ENCODE data around the gene EXOC6B.
"Not testable (repeated sequence)": the region's sequence is repeated elsewhere in the genome, so short reads cannot be mapped to it uniquely, and the experiment has no call there.

Gene EXOC6B

DNA sequence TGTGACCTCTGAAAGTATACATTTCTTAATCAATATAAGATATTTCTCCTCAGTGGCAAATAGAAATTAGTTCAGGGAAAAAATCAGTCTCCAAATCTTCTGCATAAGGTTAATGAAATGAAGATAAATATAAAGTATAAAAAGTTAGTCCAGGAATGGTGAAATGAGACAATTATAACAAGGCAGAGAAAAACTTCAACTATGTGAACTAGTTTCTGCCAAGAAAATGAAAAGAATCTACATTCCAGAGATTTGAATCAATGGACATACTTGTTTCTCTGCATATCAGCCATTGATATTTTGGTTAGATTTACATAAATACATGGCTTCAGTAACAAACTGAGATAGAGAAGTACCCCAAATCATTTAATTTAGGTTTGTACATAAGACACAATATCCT lies 249.0 kb downstream of the EXOC6B start:
- H3K4me1 ChIP-seq (ENCODE audit: control insufficient read depth, insufficient read depth, low read length, unreplicated experiment) = peaks cover 14% of the 10 kb centered on the region
- no peaks in the 10 kb centered on the region for H3K36me3 ChIP-seq (ENCODE audit: insufficient read depth, low read length)
- H3K27ac ChIP-seq (ENCODE audit: low read depth, low read length) = peak overlapping the region; percentile 74
- no peak overlapping the region for H3K4me3 ChIP-seq (ENCODE audit: low read depth, low read length)
- no peaks in the 10 kb centered on the region for H3K27me3 ChIP-seq (ENCODE audit: insufficient read depth, low read length)
- H2AFZ ChIP-seq (ENCODE audit: low read length, unreplicated experiment) = no peak overlapping the region
- no peaks in the 10 kb centered on the region for H3K79me2 ChIP-seq (ENCODE audit: control insufficient read depth, insufficient read depth, low read length, unreplicated experiment)

DNA sequence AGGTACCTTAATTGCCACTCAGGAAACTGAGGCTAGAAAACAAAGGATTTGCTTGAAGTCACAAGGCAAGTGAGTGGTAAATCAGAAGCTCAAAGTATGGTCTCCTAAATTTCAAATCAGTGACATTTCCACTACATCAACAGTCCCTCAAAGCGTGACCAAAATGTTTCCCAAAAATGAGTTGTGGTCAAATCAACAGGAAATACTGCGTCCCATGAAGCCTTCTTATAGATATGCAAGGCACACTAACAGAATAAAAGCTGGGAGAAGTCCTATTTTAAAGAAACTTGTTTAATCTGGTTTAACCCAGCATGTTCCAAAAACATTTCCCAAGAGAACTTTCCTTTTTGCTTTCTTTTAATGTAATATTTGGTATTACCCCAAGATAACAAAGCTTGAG lies 249.4 kb downstream of the EXOC6B start:
- Histone ChIP-seq H3K36me3 (ENCODE audit: insufficient read depth, low read length) (no peaks in the 10 kb centered on the region), H3K27ac (ENCODE audit: low read depth, low read length) (peak overlapping the region; percentile 74), H2AFZ (ENCODE audit: low read length, unreplicated experiment) (no peak overlapping the region)

DNA sequence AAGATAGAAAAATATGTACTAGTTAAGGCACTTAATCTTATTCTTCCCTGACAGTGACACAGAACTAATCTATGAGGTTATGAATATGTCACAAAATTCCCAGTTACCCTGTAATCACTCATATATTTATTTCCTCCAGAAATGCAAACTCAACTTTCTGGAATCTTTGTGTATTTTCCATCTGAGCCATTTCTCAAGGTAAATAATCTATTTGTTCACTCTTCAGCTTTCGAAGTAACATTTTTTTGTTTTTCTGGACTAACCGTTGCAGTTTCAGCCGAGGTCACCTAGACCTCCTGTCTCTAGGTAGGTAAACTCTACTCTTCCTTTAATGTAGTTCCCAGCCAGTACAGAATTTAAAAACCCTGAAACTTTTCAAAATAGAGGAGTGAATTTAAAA lies 250.9 kb downstream of the EXOC6B start:
- Histone ChIP-seq H3K4me1 (ENCODE audit: control insufficient read depth, insufficient read depth, low read length, unreplicated experiment) (peaks cover 26% of the 10 kb centered on the region), H3K36me3 (ENCODE audit: insufficient read depth, low read length) (no peaks in the 10 kb centered on the region), H3K79me2 (ENCODE audit: control insufficient read depth, insufficient read depth, low read length, unreplicated experiment) (no peaks in the 10 kb centered on the region), H3K27ac (ENCODE audit: low read depth, low read length) (no peak overlapping the region), H2AFZ (ENCODE audit: low read length, unreplicated experiment) (no peak overlapping the region), H3K4me3 (ENCODE audit: low read depth, low read length) (no peak overlapping the region), H3K27me3 (ENCODE audit: insufficient read depth, low read length) (no peaks in the 10 kb centered on the region)

More for the DNA sequence above, 249.4 kb downstream of the EXOC6B start:
- H3K4me1 ChIP-seq (ENCODE audit: control insufficient read depth, insufficient read depth, low read length, unreplicated experiment) = peaks cover 14% of the 10 kb centered on the region
- no peaks in the 10 kb centered on the region for H3K27me3 ChIP-seq (ENCODE audit: insufficient read depth, low read length)
- no peaks in the 10 kb centered on the region for H3K79me2 ChIP-seq (ENCODE audit: control insufficient read depth, insufficient read depth, low read length, unreplicated experiment)
- H3K4me3 ChIP-seq (ENCODE audit: low read depth, low read length) = 0 out of 2 replicates have a peak overlapping the region, but pooled peaks have one; percentile 33

DNA sequence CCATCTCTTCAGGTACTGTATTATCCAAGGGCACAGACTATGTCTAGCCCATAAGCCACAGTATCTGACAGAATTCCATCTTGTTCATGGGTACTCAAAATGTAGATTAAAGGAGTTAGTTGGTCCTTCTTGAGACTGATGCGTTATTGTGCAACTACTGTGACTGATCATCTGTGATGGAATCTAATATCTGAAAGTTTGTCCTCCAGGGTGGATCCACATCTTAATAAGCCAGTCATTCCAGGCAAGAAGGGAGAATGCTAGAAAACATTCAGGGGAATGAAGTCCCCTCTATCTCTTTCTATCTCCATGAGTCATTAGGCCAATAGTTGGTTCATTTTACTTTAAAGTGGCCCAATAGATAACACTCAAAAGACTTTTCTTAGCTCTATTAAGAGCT lies 252.6 kb downstream of the EXOC6B start:
- Histone ChIP-seq H3K79me2 (ENCODE audit: control insufficient read depth, insufficient read depth, low read length, unreplicated experiment) (no peaks in the 10 kb centered on the region), H3K4me3 (ENCODE audit: low read depth, low read length) (no peak overlapping the region), H2AFZ (ENCODE audit: low read length, unreplicated experiment) (no peak overlapping the region), H3K27ac (ENCODE audit: low read depth, low read length) (peak overlapping the region; percentile 44), H3K36me3 (ENCODE audit: insufficient read depth, low read length) (no peaks in the 10 kb centered on the region), H3K4me1 (ENCODE audit: control insufficient read depth, insufficient read depth, low read length, unreplicated experiment) (peaks cover 29% of the 10 kb centered on the region), H3K27me3 (ENCODE audit: insufficient read depth, low read length) (no peaks in the 10 kb centered on the region)

DNA sequence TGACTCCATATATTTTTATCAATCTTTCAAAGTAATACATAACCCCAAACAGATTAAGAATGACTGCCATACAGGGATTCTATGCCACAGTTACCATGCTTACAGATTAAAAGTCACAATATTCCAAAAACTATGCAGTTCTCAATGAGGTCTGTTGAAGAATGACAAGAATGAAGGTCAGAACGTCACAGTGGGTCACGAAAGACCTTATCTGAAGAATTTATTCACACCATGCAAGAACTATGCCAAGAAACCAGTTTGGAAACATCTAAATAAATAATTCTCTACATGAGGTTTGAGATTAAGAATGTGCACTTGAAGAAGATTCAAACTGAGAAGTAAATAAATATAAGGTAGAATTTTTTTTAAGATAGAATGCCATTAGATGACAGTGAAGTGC lies 253.3 kb downstream of the EXOC6B start:
- no peak overlapping the region for H2AFZ ChIP-seq (ENCODE audit: low read length, unreplicated experiment)
- H3K4me1 ChIP-seq (ENCODE audit: control insufficient read depth, insufficient read depth, low read length, unreplicated experiment) = peaks cover 33% of the 10 kb centered on the region
- no peak overlapping the region for H3K4me3 ChIP-seq (ENCODE audit: low read depth, low read length)
- no peaks in the 10 kb centered on the region for H3K36me3 ChIP-seq (ENCODE audit: insufficient read depth, low read length)
- H3K27me3 ChIP-seq (ENCODE audit: insufficient read depth, low read length) = no peaks in the 10 kb centered on the region
- no peaks in the 10 kb centered on the region for H3K79me2 ChIP-seq (ENCODE audit: control insufficient read depth, insufficient read depth, low read length, unreplicated experiment)
- H3K27ac ChIP-seq (ENCODE audit: low read depth, low read length) = peak overlapping the region; percentile 44

DNA sequence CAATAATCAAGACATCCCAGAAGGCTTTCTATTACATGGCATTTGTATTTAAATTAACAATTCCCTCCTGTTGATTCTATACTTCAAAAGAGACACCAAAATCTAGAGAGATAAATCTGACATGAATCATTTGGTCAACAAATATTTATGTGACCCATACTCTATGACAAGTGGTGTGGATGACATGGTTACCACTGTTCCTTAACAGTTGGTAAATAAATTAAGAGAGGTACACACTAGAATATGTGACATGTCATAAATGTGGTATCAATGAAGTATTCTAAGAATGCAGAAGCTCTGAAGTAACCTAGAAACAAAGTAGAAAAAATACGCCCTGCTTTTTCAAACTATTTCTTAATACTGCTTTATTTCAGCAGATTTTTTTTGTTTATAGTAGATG lies 255.4 kb downstream of the EXOC6B start:
- Histone ChIP-seq H3K79me2 (ENCODE audit: control insufficient read depth, insufficient read depth, low read length, unreplicated experiment) (no peaks in the 10 kb centered on the region), H3K36me3 (ENCODE audit: insufficient read depth, low read length) (no peaks in the 10 kb centered on the region), H2AFZ (ENCODE audit: low read length, unreplicated experiment) (no peak overlapping the region), H3K4me1 (ENCODE audit: control insufficient read depth, insufficient read depth, low read length, unreplicated experiment) (peaks cover 20% of the 10 kb centered on the region), H3K4me3 (ENCODE audit: low read depth, low read length) (no peak overlapping the region), H3K27me3 (ENCODE audit: insufficient read depth, low read length) (no peaks in the 10 kb centered on the region), H3K27ac (ENCODE audit: low read depth, low read length) (peak overlapping the region; percentile 63)

DNA sequence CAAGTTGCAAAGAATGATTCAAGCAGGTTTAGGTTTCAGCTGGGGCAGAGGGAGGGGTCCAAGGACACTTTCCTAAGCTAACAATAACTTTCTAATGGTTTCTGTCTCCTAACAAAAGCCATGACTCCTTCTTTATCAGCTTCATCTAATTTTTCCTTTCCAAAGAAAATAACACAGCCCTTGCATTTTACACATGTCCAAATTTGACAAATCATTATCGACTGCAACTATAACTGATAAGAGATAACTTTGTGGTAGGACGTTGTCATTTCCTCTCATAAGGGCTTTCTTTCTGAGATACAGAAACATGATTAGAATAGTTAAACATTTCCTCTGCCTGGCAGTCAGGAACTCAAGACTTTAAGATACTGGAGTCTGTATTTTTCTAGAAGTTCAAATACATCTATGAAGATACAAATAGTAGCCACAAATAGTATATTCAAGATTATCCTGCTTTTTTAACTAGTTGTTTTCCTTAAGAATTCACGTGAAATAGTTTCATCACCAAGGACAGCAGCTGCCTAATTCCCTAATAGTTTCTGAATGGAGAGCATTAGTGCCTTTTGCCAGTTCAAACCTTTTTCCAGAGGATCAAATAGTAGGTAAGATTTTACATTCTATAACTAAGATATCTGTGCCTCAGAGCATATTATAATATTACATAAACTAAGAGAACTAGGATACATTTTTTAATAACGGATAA lies 263.2 kb downstream of the EXOC6B start:
- H3K79me2 ChIP-seq (ENCODE audit: control insufficient read depth, insufficient read depth, low read length, unreplicated experiment) = no peaks in the 10 kb centered on the region

DNA sequence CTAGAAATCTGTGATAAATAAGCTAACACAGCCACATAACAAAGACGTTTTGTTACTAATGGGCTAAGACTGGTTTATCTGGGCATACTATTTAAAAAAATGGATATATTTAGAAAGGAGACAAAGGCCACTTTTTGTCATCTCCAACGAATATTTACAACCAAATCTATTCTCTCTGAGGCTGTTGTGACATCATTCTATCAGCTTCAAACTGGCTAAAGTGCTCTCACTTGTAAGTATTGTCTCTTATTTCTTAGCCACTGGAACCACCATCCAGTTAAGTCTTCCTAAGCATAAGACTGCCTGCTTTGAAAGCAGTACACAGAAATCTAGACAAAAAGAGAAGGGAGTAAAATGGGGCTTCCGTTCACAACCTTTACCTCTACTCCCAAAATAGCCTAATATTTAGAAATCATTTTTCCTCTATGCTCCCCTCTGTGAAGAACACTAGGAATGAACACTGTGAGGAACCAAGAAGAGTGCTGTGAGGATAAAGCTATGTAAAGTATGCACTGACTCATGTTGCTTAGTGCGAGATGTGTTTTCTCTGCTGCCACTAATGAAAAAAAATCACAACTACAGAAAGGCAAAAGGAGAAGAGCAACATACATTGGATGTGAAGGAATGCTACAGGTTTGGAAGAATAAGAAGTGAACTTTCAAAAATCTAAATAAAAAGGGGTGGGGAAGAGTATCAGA lies 264.1 kb downstream of the EXOC6B start:
- Histone ChIP-seq H3K36me3 (ENCODE audit: insufficient read depth, low read length) (no peaks in the 10 kb centered on the region), H3K27me3 (ENCODE audit: insufficient read depth, low read length) (no peaks in the 10 kb centered on the region), H3K27ac (ENCODE audit: low read depth, low read length) (peak overlapping the region; percentile 74), H2AFZ (ENCODE audit: low read length, unreplicated experiment) (no peak overlapping the region), H3K4me3 (ENCODE audit: low read depth, low read length) (no peak overlapping the region), H3K79me2 (ENCODE audit: control insufficient read depth, insufficient read depth, low read length, unreplicated experiment) (no peaks in the 10 kb centered on the region), H3K4me1 (ENCODE audit: control insufficient read depth, insufficient read depth, low read length, unreplicated experiment) (peaks cover 19% of the 10 kb centered on the region)

More for the DNA sequence above, 263.2 kb downstream of the EXOC6B start:
- Histone ChIP-seq H3K4me1 (ENCODE audit: control insufficient read depth, insufficient read depth, low read length, unreplicated experiment) (peaks cover 21% of the 10 kb centered on the region), H3K27ac (ENCODE audit: low read depth, low read length) (peak overlapping the region; percentile 74), H3K36me3 (ENCODE audit: insufficient read depth, low read length) (no peaks in the 10 kb centered on the region), H2AFZ (ENCODE audit: low read length, unreplicated experiment) (no peak overlapping the region), H3K27me3 (ENCODE audit: insufficient read depth, low read length) (no peaks in the 10 kb centered on the region), H3K4me3 (ENCODE audit: low read depth, low read length) (peak overlapping the region; percentile 3; the same call in 1 of the 2 replicates)

DNA sequence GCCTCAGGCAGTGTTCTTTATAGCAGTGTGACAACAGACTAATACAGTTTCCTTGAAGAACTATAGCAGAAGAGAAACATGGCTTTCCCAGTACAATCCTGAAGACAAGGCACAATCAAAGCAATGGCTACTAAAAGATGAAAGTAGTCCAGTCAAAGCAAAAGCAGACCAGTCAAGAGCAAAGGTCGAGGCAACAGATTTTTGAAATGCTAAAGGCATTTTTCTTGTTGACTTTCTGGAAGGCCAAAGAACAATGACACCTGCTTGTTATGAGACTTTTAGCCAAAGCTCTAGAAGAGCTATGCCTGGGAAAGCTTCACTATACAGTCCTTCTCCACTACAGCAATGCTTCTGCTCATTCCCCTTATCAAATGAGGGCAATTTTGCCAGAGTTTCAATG lies 269.9 kb downstream of the EXOC6B start:
- H3K79me2 ChIP-seq (ENCODE audit: control insufficient read depth, insufficient read depth, low read length, unreplicated experiment) = no peaks in the 10 kb centered on the region
- no peaks in the 10 kb centered on the region for H3K27me3 ChIP-seq (ENCODE audit: insufficient read depth, low read length)
- no peak overlapping the region for H2AFZ ChIP-seq (ENCODE audit: low read length, unreplicated experiment)
- no peak overlapping the region for H3K4me3 ChIP-seq (ENCODE audit: low read depth, low read length)
- H3K4me1 ChIP-seq (ENCODE audit: control insufficient read depth, insufficient read depth, low read length, unreplicated experiment) = no peaks in the 10 kb centered on the region
- no peak overlapping the region for H3K27ac ChIP-seq (ENCODE audit: low read depth, low read length)
- peaks cover 3% of the 10 kb centered on the region; the same call in 1 of the 2 replicates for H3K36me3 ChIP-seq (ENCODE audit: insufficient read depth, low read length)

DNA sequence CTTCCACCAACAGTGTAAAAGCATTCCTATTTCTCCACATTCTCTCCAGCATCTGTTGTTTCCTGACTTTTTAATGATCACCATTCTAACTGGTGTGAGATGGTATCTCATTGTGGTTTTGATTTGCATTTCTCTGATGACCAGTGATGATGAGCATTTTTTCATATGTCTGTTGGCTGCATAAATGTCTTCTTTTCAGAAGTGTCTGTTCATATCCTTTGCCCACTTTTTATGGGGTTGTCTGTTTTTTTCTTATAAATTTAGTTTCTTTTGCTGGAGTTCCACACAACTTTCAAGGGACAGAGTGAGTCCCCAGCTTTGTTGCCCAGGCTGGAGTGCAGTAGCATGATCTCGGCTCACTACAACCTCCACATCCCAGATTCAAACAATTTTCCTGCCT lies 270.5 kb downstream of the EXOC6B start:
- H3K4me3 ChIP-seq (ENCODE audit: low read depth, low read length); H3K27ac ChIP-seq (ENCODE audit: low read depth, low read length); H3K36me3 ChIP-seq (ENCODE audit: insufficient read depth, low read length); H2AFZ ChIP-seq (ENCODE audit: low read length, unreplicated experiment); H3K79me2 ChIP-seq (ENCODE audit: control insufficient read depth, insufficient read depth, low read length, unreplicated experiment); H3K4me1 ChIP-seq (ENCODE audit: control insufficient read depth, insufficient read depth, low read length, unreplicated experiment); H3K27me3 ChIP-seq (ENCODE audit: insufficient read depth, low read length): not testable (repeated sequence)

DNA sequence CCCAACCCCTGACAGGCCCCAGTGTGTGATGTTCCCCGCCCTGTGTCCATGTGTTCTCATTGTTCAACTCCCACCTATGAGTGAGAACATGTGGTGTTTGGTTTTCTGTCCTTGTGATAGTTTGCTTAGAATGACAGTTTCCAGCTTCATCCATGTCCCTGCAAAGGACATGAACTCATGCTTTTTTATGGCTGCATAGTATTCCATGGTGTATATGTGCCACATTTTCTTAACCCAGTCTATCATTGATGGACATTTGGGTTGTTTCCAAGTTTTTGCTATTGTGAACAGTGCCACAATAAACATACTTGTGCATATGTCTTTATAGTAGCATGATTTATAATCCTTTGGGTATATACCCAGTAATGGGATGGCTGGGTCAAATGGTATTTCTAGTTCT lies 270.9 kb downstream of the EXOC6B start:
- H3K36me3 ChIP-seq (ENCODE audit: insufficient read depth, low read length); H3K27me3 ChIP-seq (ENCODE audit: insufficient read depth, low read length); H3K79me2 ChIP-seq (ENCODE audit: control insufficient read depth, insufficient read depth, low read length, unreplicated experiment); H3K4me3 ChIP-seq (ENCODE audit: low read depth, low read length); H3K4me1 ChIP-seq (ENCODE audit: control insufficient read depth, insufficient read depth, low read length, unreplicated experiment); H2AFZ ChIP-seq (ENCODE audit: low read length, unreplicated experiment); H3K27ac ChIP-seq (ENCODE audit: low read depth, low read length): not testable (repeated sequence)
